ENCODE results near the gene CPLX1. TPM values are rescaled to one million over a fixed set of nuclear protein-coding genes. Genes with fewer than 3 reads are reported as not detected.
"Not testable (repeated sequence)": the region's sequence is repeated elsewhere in the genome, so short reads cannot be mapped to it uniquely, and the experiment has no call there.

Gene CPLX1
- polyA plus RNA-seq, 3 donors: not detected

DNA sequence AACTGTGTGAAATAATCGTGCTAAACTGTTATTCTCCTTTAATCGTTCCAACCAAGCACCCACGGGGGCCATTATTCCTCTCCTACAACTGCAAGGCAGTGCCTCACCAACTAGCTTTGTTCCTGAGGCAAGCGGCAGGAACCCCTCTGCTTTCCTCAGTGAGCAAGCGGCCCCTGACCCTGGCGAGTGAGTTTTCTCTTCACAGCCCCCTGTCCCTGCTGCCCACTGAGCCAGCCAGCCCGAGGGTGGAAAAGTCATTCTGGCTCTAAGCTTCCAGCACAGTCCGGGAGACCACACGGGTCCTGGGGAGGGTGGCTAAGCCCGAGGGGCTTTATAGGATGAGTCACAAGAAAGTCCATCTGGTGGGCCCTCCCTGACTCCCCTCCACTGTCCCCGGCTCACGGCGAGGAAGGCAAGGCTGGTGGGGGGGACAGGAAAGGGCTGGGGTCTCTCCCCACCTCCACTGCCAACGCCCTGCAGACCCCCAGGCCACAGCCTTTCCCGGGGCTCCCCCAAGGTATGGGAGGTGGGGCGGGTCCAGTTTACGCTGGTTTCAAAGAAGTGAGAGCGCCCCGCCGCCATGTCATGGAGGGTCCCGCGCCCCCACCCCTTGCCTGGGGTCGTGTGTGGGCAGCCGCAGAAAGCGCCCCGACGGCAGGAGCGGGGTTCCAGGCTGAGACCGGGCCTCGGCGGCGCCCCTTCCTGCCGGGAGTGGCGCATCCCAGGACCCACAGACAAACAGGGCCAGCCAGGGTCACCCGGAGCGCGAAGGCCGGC is 45.0 kb downstream of the CPLX1 start:
- H3K4me1 Mint-ChIP-seq: peaks cover 45% of the 10 kb centered on the region
- peaks cover 0 to 12% (median 7%) of the 10 kb centered on the region in 7 donors for H3K9me3 Mint-ChIP-seq
- peak overlapping the region; percentile 86 to 93 for H3K4me3 Mint-ChIP-seq
- Histone ChIP-seq H3K4me1 (ENCODE audit: control insufficient read depth in 1 of 2, insufficient read depth in 2 of 2, low read length in 2 of 2) (peaks cover 32 to 38% of the 10 kb centered on the region in 2 donors), H3K9ac (ENCODE audit: insufficient read depth, low read length, poor library complexity, severe bottlenecking) (peak overlapping the region; percentile 100), H2AFZ (ENCODE audit: insufficient read depth, low read depth, low read length, poor library complexity, severe bottlenecking) (peak overlapping the region; percentile 79), H3K36me3 (replicated peaks in 1 of 2; ENCODE audit: control insufficient read depth in 1 of 2, insufficient read depth in 2 of 2, low read length in 2 of 2) (peaks cover 21 to 35% of the 10 kb centered on the region in 2 donors), H3K27me3 (ENCODE audit: control insufficient read depth in 2 of 2, insufficient read depth in 2 of 2, low read length in 2 of 2) (peaks cover 3 to 19% of the 10 kb centered on the region in 2 donors), H3K27ac (ENCODE audit: low read depth in 1 of 2, low read length in 2 of 2) (peak overlapping the region; percentile 83 to 98), H3K4me3 (replicated peaks in 1 of 3; ENCODE audit: low read depth in 2 of 3, low read length in 3 of 3) (peak overlapping the region; percentile 76 to 88 (median 86)), H3K4me2 (replicated peaks; ENCODE audit: extremely low read depth, low read length, poor library complexity, severe bottlenecking) (peak overlapping the region; percentile 90), H3K79me2 (ENCODE audit: insufficient read depth, low read length) (peaks cover 57% of the 10 kb centered on the region), H4K20me1 (ENCODE audit: insufficient read depth, low read length) (peaks cover 37% of the 10 kb centered on the region), H3K9me3 (replicated peaks in 1 of 2; ENCODE audit: control insufficient read depth in 1 of 2, insufficient read depth in 1 of 2, low read length in 2 of 2) (no peaks in the 10 kb centered on the region)
- H3K27ac Mint-ChIP-seq: peak overlapping the region; percentile 90 to 97 (median 96)
- WGBS (ENCODE audit: insufficient coverage): 8% methylated on average over 27 of the region's 38 CpGs
- DNase-seq: peak in 1 of 3 donors; percentile 27
- peaks cover 39 to 46% of the 10 kb centered on the region in 2 donors for H3K36me3 Mint-ChIP-seq
- TF ChIP-seq, protein P1, sequence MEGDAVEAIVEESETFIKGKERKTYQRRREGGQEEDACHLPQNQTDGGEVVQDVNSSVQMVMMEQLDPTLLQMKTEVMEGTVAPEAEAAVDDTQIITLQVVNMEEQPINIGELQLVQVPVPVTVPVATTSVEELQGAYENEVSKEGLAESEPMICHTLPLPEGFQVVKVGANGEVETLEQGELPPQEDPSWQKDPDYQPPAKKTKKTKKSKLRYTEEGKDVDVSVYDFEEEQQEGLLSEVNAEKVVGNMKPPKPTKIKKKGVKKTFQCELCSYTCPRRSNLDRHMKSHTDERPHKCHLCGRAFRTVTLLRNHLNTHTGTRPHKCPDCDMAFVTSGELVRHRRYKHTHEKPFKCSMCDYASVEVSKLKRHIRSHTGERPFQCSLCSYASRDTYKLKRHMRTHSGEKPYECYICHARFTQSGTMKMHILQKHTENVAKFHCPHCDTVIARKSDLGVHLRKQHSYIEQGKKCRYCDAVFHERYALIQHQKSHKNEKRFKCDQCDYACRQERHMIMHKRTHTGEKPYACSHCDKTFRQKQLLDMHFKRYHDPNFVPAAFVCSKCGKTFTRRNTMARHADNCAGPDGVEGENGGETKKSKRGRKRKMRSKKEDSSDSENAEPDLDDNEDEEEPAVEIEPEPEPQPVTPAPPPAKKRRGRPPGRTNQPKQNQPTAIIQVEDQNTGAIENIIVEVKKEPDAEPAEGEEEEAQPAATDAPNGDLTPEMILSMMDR (IDR thresholded peaks at IDR 0.05): no peak
- peaks cover 17 to 21% (median 20%) of the 10 kb centered on the region in 3 donors for H3K27me3 Mint-ChIP-seq (ENCODE audit: low read depth in 3 of 3)
- intact Hi-C loops (cut with micrococcal nuclease): loop anchor here (5.0 to 10.0 kb wide), 7 partner anchors 74 to 1104 kb away; partner anchors contain the start of genes PCGF3 (in 2 of the 2), DGKQ (in 1 of the 2), MAEA (in 1 of the 2) and UVSSA (in 1 of the 2)

GRCh38 chr4:780255-780654 is 45.7 kb downstream of the CPLX1 start:
- Histone ChIP-seq H3K27ac (ENCODE audit: low read depth in 1 of 2, low read length in 2 of 2) (peak overlapping the region in 1 of 2 donors; percentile 98), H3K4me3 (replicated peaks in 1 of 3; ENCODE audit: low read depth in 2 of 3, low read length in 3 of 3) (peak overlapping the region in 1 of 3 experiments; percentile 86), H3K79me2 (ENCODE audit: insufficient read depth, low read length) (peaks cover 64% of the 10 kb centered on the region), H3K36me3 (replicated peaks in 1 of 2; ENCODE audit: control insufficient read depth in 1 of 2, insufficient read depth in 2 of 2, low read length in 2 of 2) (peaks cover 23 to 42% of the 10 kb centered on the region in 2 donors), H3K4me2 (replicated peaks; ENCODE audit: extremely low read depth, low read length, poor library complexity, severe bottlenecking) (peak overlapping the region; percentile 90), H3K27me3 (ENCODE audit: control insufficient read depth in 2 of 2, insufficient read depth in 2 of 2, low read length in 2 of 2) (peaks cover under 1 to 13% of the 10 kb centered on the region in 2 donors), H3K4me1 (ENCODE audit: control insufficient read depth in 1 of 2, insufficient read depth in 2 of 2, low read length in 2 of 2) (peaks cover 32 to 35% of the 10 kb centered on the region in 2 donors), H4K20me1 (ENCODE audit: insufficient read depth, low read length) (peaks cover 42% of the 10 kb centered on the region)
- not testable (repeated sequence) for H3K9me3 ChIP-seq (replicated peaks in 1 of 2; ENCODE audit: control insufficient read depth in 1 of 2, insufficient read depth in 1 of 2, low read length in 2 of 2); DNase-seq; H3K9me3 Mint-ChIP-seq; H2AFZ ChIP-seq (ENCODE audit: insufficient read depth, low read depth, low read length, poor library complexity, severe bottlenecking); H3K9ac ChIP-seq (ENCODE audit: insufficient read depth, low read length, poor library complexity, severe bottlenecking)
- H3K4me3 Mint-ChIP-seq: peak overlapping the region; percentile 86 to 93
- peak overlapping the region; percentile 35 to 96 (median 90) for H3K27ac Mint-ChIP-seq
- 88% methylated on average over 4 of the region's 10 CpGs for WGBS (ENCODE audit: insufficient coverage)
- H3K27me3 Mint-ChIP-seq (ENCODE audit: low read depth in 3 of 3): peaks cover 14 to 16% (median 14%) of the 10 kb centered on the region in 3 donors
- H3K4me1 Mint-ChIP-seq: peaks cover 43% of the 10 kb centered on the region
- intact Hi-C loops (cut with micrococcal nuclease): loop anchor here (5.0 to 10.0 kb wide), 7 partner anchors 73 to 1105 kb away; partner anchors contain the start of genes PCGF3 (in 2 of the 2), DGKQ (in 1 of the 2), MAEA (in 1 of the 2) and UVSSA (in 1 of the 2)
- H3K36me3 Mint-ChIP-seq: peaks cover 43 to 53% of the 10 kb centered on the region in 2 donors
